NCI-H1694 (cell line): Measurements from ENCODE around the gene NAT14.
A peak's percentile ranks its signal among the peaks of the same experiment; 100 is the strongest.

ENCODE experiments used
- DNase-seq: peaks from one replicate; lab custom pipeline; 2025; lab: John Stamatoyannopoulos, UW

The NAT14 gene

DNA sequence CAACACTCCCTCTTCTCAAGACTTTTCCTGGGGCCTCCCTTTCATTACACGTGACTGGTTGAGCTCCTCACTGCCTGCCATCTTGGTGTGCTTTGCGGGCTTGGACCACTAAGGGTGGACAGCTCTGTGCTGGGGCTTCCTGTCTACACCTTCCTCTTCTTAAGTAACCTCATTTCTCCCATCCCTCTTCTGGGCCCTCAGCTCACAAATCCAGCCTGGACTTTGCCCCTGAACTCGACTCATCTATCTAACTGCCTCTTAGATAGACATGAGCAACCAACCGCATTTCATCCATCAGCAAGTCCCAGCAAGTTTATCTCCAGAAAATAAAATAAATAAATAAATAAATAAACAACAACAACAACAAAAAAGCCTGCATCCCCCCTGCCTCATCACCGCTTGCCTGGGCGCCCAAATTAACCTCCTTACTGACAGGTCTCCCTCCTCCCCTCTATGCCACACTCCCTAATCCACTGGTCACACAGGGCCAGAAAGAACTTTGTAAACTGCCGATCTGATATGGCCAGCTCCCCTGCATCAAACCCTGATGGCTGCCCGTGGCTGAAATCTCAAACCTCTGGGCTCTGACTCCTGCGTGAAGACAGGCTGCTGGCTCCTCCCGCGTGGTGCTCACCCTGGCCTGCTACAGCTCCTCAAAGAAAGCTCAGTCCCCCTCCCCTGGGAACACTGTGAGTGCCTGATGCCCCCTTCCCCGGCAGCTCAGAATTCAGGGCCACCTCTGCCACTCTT lies 31.3 kb upstream of the NAT14 start:
- no peak for DNase-seq

- peak; percentile 42 for DNase-seq
Measured at GRCh38 chr19:55454787-55455243, 30.2 kb upstream of the NAT14 start.

DNA sequence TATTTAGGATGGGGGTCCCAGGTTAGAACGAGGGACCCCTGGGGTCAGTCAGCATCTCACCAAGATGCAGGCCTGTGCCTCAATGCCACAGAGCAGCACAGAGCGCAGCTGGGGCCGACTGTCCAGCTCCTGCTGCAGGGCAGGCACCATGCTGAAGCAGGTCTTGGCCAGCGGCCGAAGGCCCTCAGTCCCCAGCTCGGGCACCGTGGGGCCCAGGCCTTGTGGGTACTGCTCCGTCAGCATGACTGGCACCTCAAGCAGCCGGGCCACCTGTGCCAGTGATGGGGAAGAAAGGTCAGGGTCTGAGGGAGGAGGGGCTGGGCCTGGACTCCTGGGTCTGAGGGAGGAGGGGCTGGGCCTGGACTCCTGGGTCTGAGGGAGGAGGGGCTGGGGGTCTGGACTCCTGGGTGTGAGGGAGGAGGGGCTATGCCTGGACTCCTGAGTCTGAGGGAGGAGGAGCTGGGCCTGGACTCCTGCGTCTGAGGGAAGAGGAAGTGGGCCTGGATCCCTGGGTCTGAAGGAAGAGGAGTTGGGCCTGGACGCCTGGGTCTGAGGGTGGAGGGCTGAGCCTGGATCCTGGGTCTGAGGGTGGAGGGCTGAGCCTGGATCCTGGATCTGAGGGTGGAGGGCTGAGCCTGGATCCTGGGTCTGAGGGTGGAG lies 29.3 kb upstream of the NAT14 start:
- DNase-seq, result no peak

GRCh38 chr19:55456347-55456746 lies 28.6 kb upstream of the NAT14 start:
- no peak for DNase-seq

- no peak for DNase-seq
Measured at GRCh38 chr19:55457683-55458457, 27.1 kb upstream of the NAT14 start.

DNA sequence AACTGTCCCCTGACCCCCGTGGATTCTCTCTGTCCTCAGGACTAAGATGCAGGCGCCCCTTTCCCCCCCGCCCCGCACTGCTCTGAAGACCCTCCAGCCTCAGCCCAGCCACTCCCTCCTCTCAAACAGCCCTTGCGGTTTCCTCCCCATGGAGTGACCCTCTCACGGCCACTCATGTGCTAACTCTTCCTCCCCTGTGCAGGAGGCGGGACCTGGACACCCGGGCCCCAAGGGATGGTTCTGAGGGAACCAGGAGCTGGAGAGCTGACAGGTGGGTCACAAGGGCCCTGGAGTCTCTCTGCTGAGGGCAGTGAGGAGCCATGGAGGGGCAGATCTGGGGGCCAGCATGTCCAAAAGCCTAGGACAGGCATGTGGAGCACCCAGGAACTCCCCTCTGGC lies 25.4 kb upstream of the NAT14 start:
- no peak for DNase-seq

DNA sequence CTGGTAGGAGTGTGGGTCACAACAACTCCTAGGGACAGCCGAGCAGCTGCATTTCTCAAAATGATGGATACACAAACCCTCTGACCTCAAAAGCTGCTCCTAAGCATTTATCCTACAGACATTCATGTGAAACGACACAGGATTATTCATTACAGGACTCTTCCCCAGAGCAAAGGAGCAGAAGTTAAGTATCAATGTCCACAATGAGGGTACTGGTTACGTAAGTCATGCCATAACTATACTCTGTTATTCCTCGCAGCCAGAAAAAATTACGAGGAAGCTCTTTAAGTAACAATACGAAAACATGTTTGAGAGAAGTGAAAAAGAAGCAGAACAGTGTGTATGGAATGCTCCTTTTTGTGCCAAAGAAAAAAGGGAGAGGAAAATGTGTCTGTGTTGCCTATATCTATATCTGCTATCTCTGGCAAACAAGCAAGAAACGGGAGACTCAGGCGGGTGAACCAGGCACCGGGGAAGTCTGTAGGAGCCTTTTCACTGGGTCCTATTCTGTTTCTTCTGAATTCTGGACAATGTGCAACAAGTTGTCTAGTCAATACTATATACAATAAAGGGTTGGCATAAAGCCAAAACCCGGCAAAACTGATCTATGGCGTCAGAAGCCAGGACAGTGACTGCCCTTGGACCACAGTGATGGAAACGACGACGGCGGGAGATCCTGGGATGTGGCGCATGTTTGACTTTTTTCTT lies 24.9 kb upstream of the NAT14 start:
- DNase-seq, result no peak

GRCh38 chr19:55460670-55461258 lies 24.2 kb upstream of the NAT14 start:
- peak; percentile 40 for DNase-seq

DNA sequence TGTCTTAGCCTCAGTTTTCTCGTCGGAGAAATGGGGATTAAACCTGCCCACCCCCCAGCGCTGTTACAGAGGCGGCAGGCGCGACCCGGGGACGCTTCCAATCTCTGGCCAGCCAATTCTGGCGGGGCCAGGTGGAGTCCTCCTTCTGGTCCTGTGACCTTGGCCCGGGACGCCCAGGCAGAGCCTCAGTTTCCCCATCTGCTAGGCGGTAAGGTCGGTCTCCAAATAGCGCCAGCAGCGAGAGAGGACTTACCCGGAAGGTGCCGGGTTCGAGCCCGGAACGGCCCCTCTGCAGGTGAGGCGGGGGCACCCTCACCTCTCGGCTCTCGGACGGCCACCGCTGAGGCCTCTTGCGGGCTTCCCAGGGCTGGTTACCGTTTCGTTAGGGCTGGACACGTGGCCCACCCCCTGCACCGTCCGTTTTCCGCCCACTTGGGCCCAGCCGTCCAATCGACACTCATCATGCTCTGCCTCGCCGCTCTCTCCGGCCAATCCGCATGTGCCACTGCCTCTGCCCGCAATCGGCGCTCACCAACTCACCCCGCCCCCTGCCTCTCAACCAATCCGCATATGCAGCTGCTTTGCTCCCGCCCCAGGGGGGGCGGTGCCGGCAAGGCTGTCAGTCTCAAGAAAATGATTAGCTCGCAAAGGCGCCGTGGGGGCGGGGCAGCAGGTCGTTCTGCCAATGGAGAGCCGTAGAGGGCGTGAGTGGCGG lies 23.6 kb upstream of the NAT14 start, which contains the start of gene ISOC2:
Gene ISOC2, minus strand, starts transcription at position 384 of the 715 bp plus-strand sequence. CDS start 5,156 bp downstream, outside the sequence.
- peak; percentile 98 for DNase-seq

DNA sequence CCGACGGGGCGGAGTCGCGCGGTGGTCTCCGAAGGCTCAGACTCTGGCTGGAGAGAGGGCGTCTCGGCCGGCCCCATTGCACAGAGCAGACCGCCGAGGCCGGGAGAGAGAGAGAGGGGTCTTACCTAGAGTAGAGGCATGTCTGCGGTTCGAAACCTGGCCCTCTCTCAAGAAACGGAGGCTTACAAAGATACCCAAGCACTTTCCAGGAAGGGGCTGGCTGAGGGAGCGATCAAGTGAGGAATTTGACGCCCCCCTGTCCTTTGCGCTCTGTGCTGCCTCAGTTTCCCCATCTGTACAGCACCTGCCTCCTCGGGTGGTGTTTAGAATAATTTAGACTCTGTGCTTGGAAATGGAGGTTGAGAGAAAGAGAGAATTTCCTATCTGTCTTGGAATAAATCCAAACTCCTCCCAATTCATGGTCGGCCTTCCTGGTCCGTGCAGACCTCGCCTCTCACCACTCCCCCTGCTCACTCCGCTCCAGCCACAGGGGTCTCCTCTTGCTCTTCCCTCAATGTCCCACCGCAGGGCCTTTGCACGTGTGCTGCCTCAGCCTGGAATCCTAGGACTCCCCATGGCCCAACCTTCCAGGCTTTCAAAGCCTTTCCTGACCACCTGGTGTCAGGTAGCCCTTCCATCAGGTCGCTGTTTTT lies 22.9 kb upstream of the NAT14 start:
- no peak for DNase-seq

DNA sequence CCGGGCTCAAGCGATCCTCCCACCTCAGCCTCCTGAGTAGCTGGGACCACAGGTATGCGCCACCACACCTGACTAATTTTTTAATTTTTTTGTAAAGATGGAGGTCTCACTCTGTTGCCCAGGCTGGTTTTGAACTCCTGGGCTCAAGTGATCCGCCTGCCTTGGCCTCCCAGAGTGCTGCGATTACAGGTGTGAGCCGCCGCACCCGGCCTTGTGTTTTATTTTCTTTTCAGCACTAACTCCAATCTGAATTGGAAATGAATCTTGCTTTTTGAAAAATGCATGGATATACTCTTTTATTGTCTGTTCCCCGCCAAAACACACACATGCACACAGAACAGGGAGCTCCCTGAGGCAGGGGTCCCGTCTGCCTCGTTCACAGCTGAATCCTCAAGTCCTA lies 22.3 kb upstream of the NAT14 start:
- DNase-seq, result no peak

- DNase-seq, result no peak
Measured at GRCh38 chr19:55463583-55464031, 21.4 kb upstream of the NAT14 start.

- DNase-seq, result no peak
Measured at GRCh38 chr19:55464039-55464661, 20.8 kb upstream of the NAT14 start.

GRCh38 chr19:55464662-55465054 lies 20.3 kb upstream of the NAT14 start, which contains the start of gene C19orf85:
TSS of gene C19orf85 (minus strand) at chr19:55464751. CDS start at chr19:55464554, 197 bp downstream.
- no peak for DNase-seq

GRCh38 chr19:55465460-55466240 lies 19.3 kb upstream of the NAT14 start:
- no peak for DNase-seq

GRCh38 chr19:55466241-55466614 lies 18.8 kb upstream of the NAT14 start:
- no peak for DNase-seq

- DNase-seq, result no peak
Measured at GRCh38 chr19:55467236-55468053, 17.5 kb upstream of the NAT14 start.

GRCh38 chr19:55468054-55468393 lies 17.0 kb upstream of the NAT14 start:
- no peak for DNase-seq
